GM18499 (cell line): Measurements from ENCODE around the gene GNAT2.
A peak's percentile ranks its signal among the peaks of the same experiment; 100 is the strongest.
"Not testable (repeated sequence)": the region's sequence is repeated elsewhere in the genome, so short reads cannot be mapped to it uniquely, and the experiment has no call there.

Experiments
- ATAC-seq: cut with Tn5 transposase; IDR thresholded peaks from one replicate; pipeline ENCODE4 v1.9.1; 2021; ENCODE audit warnings: moderate number of reproducible peaks; ENCODE audit not compliant: insufficient read depth, unreplicated experiment

GNAT2 gene

DNA sequence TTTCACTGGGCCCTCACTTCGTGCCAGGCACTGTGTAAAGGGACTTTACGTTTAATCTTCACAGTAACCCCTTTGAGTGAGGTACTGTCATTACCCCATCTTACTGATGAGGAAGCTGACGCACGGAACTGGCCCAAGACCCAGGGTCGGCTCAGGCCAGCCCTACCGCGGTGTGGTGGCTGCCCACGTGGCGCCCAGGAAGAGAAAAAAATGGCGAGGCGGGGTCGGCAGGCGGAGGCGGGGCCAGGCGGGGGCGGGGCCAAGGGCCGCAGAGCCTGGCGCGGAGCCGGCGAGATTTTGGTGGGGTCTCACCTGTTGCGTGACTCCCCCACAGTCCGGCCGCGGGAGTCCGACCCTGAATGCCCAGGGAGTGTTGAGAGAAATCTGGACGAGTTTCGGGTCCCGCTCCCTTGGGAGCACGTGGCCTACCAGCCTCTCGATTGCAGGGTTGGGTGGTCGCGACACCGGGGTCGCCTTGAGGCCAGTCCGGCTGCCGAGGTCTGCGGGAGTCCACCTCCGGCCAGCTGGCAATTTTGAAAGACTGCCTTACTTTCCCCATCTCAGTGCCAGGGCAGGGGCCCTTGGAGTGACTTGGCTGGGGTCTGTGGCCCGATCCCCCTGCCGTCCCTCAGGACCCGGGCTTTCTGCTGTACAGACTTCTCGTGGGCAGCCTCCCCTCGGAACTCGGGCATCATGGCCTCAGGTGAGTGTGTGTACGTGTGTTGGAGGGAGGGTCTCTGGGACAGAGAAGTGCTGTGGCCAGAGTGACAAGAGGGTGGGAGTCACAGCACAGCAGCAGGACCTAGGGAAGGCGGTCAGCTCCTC, at the start of gene GNAT2, which contains the start of gene AMPD2:
TSS of gene GNAT2 (minus strand) at position 41 of the 825 bp plus-strand sequence. CDS start 6,746 bp downstream, outside the sequence.
TSS of gene AMPD2 (plus strand) at position 262 of the 825 bp plus-strand sequence. CDS start 1,339 bp downstream, outside the sequence.
- ATAC-seq, result peak; percentile 33

DNA sequence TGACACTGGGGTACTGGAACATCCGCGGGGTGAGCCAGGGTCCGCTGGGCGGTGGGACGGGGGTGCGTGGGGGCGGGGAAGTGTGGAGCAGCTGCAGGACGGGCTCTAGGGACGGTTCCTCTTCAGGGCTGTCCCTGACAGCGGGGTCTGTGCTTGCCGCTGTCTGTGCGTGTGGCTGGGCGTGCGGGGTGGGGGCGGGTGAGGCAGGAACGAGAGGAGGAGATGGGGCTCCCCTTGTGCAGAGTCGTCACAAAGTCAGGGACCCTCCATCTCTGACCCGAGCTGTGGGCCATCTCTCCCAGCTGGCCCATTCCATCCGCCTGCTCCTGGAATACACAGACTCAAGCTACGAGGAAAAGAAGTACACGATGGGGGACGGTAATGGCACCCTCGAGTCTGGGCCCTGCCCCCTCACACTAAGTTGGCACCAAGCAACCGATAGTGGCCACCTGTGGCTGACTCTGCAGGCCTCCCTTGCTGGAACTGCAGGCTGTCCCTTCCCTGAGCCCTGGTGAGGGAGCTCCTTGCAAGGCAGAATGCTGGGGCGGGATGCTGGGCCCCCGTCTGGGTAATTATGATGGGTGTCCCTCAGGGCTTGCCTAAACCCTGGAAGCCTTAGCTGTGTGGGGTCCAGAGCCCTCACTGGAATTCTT, 48.8 kb upstream of the GNAT2 start:
- no peak for ATAC-seq

DNA sequence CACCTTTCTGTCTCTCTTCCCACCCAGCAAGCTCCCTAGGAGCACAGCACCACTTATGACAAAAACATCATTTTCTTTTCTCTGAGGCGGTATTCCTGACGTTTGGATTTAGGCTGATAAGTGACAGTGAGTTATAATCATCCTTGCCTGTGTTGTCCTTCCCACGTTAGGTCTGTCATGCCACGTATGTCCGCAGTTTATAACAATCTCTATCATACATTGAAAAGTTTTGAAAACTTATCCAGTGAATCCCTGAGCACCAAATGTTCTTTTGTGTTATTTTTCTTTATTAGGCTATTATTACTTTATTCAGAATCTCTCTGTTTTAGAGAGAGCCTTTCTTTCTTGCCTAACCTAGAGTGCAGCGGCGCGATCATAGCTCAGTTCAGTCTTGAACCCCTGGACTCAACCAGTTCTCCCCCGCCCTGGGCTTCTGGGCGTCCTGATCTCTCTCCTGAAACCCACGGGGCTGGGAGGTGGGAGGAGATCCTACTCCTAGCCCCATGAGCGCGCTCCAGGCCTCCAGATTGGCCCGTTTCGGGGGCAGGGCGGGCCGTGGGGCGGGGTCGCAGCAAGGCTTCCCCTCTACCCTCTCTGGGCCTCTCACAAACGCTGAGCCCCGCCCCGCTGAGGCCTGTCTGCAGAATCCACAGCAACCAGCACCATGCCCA, 48.2 kb upstream of the GNAT2 start, which contains the start of gene GSTM2:
TSS of gene GSTM2 (plus strand) at position 606 of the 671 bp plus-strand sequence. CDS start at position 665, 59 bp downstream.
- peak; percentile 73 for ATAC-seq

DNA sequence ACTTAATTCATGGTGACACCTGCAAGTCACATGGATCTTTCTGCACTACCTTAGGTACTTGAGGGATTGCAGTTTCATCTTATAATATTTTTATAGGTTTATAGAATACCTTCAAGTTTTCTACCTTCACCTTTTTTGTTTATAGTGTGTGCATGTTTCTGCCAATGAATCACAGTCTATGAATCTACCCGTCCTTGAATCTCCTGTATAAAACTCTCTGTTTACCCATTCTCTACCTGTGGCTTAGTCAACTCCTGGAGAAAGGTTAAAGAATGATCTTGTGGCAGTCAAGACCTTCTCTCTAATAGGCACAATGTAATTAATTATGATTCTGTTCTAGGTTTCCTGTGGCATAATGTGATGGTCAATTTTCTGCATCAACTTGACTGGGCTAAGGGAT, 45.3 kb upstream of the GNAT2 start:
- ATAC-seq, result no peak

DNA sequence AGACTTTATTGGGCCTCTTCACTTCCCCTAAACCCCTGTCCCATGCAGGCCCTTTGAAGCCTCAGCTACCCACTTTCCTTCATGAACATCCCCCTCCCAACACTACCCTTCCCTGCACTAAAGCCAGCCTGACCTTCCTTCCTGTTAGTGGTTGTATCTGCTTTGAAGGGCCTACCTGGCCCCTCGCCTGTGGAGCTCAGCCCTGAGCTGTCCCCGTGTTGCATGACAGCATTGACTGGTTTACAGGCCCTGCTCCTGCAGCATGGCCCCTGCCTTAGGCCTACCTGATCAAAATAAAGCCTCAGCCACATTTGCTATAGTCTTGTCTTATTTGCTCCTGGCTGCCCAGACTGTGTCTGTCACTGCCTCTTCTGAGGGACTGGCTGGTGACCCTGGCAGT, 42.0 kb upstream of the GNAT2 start:
- no peak for ATAC-seq

DNA sequence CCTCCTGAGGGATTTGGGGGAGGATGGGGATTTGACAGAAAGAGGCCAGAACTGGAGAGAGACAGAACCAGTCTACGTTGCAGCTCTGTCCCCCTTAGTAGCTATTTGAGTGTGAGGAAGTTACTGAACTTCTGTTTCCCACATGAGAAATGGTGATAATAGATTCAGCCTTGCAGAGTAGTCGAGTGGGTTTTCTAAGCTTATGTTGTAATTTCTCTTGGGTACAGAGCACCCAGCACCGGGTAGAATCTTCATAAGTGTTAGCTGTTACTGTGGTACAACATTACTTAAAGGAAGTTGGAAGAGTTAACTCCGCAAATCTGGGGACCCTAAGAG, 41.2 kb upstream of the GNAT2 start:
- not testable (repeated sequence) for ATAC-seq

DNA sequence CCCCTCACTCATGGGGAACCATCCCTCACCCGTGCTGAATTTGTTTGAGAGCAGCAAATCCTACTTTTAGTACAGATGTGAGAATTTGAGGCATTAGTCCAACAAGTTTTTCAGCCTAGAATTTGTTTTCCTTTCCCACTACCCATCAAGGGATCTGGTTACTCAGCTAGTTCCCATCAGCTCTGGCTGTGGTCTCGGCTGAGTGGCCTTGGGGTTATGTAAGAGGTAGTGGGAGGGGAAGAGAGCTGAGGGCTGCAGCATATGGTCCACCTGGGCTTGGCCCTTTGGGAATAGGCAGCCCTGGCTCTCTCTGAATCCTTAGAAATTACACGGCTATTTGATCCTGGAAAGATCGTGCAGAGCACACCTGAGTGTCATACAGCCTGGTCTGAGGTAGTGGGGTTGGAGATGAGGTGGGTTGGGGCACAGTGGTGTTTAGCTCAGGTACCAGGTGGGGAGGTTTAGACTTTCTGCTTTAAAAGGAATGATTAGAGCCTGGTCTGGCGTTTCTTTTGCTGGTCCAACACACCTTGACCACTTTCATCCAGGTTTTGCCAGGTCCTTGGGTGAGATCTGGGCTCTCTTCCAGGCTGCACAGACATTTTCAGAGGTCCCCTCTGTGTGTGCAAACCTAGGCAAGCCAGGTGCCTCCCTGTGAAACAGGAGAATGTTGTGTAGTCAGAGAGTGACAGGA, 40.7 kb upstream of the GNAT2 start:
- no peak for ATAC-seq

DNA sequence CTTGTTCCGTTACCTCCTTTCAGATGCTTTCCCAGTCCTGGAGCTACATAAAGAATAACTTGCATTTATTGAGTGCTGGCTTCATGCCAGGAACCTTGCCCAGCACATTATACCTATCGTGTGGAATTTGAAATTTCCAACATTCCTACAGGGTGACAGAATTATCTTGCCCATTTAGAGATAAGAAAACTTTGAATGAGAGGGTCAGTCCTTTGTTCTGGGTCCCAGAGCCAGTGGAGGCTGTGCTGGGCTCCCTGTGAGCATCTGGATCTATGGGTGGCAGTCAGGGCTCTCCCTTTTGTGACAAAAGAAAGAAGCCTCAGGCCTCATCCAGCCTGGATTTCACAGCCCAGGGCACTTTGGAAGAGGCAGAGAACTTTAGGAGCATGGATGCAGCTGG, 39.7 kb upstream of the GNAT2 start:
- ATAC-seq, result no peak

DNA sequence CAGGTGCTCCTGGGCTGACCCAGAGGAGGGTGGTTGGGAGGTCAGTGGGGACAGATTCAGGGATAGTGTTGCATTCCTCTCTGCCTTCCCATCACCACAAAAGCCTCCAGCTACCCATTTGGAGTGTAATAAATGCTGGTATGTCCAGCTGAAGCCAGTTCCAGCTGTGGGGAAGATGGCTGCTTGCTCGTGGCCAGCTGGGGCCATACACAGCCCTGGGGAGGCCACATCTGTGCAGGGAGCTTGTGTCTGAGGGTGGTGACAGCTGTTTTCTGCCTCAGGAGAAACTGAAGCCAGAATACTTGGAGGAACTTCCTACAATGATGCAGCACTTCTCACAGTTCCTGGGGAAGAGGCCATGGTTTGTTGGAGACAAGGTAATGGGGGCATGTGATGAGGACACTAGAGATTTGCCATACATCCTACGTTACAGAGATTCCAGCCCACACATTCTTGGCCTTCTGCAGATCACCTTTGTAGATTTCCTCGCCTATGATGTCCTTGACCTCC, 39.2 kb upstream of the GNAT2 start:
- ATAC-seq, result no peak

DNA sequence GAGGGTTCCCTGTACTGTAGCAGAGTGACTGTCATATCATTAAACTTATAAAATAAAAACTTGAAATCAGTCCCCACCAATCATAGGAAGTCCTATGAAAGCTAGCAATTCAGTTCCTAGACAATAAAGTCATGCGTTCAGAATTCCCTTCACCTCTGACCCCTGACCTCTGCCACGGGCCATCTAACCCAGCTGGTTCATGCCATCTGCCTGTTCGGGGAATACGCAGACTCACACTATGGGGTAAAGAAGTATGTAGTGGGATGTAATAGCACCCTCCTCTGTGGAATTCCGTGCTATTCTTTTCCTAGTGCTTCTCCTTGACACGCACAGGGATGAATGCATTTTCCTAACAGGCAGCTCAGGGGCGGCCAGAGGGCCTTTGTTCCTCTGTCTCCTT, 38.6 kb upstream of the GNAT2 start:
- ATAC-seq, result no peak

DNA sequence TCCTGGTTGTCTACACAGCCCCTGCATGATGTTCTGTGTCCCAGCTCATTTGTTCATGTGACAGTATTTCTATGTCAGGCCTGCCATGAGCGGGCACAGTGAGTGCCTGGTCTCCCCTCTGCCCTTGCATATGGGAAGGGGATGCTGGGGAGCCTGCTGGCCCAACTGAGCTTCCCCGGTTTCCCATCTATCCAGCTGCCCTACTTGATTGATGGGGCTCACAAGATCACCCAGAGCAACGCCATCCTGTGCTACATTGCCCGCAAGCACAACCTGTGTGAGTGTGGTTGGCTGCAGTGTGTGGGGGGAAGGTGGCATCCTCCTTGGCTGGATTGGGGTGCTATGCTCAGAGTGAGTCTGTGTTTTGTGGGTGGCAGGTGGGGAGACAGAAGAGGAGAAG, 38.0 kb upstream of the GNAT2 start:
- ATAC-seq, result no peak

DNA sequence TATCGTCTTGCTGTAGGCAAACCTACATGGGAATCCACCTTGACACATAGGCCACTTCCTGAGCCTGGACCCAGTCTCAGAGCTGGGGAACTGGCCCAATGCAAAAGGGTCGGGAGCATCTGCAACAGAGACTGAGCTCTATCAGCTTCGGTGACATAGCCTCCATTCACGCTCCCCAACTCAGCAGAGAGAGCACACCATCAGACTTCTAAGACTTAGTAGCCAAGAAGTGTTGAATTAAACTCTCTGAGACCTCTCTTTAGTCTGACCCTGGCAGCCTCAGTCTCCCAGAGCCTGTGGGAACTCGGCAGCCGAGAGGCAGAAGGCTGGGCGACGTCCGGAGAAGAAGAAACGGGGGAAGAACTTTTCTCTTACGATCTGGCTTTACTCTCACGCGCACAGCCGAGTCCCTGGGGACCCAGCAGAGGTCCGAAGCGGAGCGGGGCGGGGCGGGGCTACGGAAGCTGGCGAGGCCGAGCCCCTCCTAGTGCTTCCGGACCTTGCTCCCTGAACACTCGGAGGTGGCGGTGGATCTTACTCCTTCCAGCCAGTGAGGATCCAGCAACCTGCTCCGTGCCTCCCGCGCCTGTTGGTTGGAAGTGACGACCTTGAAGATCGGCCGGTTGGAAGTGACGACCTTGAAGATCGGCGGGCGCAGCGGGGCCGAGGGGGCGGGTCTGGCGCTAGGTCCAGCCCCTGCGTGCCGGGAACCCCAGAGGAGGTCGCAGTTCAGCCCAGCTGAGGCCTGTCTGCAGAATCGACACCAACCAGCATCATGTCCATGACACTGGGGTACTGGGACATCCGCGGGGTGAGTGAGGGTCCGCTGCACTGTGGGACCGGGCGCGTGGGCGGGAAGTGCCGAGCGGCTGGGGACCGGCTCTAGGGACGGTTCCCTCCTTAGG, 36.5 kb upstream of the GNAT2 start, which contains the start of gene GSTM4:
TSS of gene GSTM4 (plus strand) at position 485 of the 905 bp plus-strand sequence. CDS start at position 776, 291 bp downstream.
- peak; percentile 74 for ATAC-seq

DNA sequence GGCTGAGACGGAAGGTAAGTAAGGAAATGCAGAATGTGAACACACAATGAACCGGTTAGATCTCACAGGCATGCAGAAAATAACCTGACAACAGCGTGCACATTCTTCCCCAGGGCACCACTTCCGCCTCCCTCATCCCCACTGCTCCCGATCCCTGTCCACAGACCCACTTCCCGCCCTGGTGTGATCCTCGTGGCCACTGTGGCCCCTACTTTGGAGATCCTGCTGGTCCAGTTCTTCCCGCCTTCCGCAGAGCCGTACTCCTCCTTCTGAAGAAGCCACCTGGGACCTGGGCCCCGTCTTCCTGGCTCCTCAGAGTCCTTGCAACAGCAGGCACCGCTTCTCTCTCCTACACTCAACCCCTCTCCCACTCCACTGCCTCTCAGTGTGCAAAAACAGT, 35.1 kb upstream of the GNAT2 start:
- ATAC-seq, result no peak

DNA sequence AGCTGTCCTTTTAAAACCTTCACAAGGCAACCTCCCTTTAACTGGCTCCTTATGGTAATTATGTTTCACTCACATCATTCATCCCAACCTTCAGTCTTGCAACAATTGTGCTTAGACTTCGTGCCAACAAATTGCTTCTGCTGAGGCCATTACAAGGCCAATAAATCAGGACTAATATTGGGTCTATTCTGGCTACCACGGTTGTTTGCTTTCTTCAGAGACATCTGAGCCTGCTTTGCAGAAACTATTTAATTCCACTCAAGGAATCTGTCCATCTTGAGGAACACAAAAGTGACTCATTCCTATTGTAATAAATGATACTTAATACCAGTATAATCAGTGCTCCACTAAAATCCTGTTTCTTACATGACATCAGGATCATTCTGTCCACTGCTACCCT, 33.9 kb upstream of the GNAT2 start:
- no peak for ATAC-seq

DNA sequence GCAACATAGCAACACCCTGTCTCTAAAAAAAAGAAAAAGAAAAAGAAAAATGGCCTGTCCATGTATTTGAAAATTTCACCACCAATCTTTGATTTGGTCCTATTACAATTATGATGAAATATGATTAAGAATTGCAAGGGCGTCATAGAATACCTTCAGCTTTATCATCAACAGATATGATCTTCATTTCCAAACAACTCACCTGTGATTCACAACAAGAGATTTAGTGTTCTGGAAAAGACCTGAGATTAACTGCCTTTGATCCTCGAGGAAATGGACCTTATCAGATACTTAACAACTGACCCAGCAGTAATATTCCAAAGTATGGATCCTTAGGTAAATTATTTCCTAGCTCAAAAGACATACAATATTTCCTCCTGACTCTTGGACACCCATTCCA, 33.0 kb upstream of the GNAT2 start:
- no peak for ATAC-seq

DNA sequence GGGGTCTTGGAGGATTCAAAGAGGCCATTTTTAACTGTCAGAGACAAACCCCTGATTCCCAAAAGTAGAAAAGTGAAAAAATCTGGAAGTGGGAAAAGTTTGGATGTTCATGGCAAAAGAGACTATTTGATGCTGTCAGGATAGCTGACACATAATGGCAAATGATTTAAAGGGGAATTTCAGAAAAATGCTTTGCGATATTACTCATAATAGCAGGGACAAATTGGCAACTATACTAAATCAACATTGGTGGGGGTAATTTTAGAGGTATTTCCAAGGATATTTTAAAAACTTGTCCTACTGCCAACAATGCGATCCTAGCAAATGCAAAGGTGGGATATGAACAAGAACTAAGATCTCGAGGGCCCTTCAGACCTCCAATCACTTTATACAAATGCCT, 31.2 kb upstream of the GNAT2 start:
- no peak for ATAC-seq

DNA sequence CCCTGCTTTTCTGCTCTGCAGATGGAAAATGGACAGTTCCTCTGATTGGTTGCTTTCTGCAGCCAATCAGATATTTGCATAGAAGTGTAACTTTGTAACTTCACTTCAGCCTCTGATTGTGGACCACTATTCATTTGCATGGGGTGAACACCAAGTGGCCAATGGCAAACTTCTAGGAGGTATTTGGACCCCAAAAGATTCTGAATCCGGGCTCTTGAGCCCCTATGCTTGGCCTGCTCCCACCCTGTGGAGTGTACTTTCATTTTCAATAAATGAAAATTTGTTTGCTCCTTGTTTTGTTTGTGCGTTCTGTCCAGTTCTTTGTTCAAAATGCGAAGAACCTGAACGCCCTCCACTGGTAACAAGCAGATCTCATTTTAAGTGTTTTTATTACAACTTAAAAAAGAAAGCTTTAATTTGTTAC, 30.1 kb upstream of the GNAT2 start:
- no peak for ATAC-seq

DNA sequence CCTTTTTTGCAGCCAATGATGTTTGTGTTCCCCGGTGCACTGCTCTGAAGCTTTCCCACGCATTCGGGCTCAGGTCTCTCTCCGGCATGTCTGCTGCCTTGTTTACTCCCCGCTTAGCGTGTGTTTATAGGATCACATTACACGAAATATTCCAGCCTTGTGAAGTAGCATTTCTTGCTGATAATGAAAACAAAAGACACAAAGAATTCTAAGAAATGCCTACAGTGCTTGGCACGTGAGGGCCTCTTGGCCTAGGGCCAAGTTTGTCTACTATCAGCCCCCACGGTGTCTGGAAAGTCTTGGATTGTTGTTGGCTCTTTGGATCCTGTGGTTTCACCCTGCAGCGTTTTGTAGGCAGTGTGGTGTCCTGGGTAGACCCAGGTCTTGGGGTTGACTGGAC, 25.3 kb upstream of the GNAT2 start:
- ATAC-seq, result no peak
